Measurements from ENCODE around the gene ERGIC1.

Gene ERGIC1

GRCh38 chr5:172923539-172923938 is 89.5 kb downstream of the ERGIC1 start:
- no peak overlapping the region for H3K4me3 ChIP-seq
- no peak overlapping the region for H3K27ac ChIP-seq

- no peak overlapping the region for H3K27ac ChIP-seq
- no peak overlapping the region for H3K4me3 ChIP-seq
Observed at GRCh38 chr5:172925336-172925948, 91.4 kb downstream of the ERGIC1 start.

DNA sequence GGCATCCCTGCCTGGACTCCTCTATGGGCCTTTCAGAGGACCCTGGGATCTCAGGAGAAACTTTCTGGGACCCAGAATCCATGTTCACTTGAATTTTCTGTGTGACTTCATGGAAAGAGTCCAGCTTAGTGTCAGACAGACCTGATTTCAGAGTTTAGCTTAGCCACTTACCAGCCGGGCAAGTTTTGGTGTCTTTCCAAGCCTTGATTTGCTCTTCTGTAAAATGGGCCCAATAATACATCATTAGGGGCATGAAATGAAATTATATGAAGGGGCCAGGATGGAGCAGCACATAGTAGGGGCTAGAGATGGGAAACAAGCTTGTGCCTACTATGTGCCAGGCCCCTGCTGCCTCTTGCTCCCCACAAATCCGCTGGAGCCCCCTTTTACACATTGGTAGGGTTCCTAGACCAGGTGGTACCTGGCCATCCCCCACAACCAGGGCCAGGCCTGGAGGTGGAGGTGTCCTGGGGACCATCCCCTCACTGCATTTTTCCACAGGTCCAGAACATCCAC is 92.0 kb downstream of the ERGIC1 start:
- no peak overlapping the region for H3K27ac ChIP-seq

DNA sequence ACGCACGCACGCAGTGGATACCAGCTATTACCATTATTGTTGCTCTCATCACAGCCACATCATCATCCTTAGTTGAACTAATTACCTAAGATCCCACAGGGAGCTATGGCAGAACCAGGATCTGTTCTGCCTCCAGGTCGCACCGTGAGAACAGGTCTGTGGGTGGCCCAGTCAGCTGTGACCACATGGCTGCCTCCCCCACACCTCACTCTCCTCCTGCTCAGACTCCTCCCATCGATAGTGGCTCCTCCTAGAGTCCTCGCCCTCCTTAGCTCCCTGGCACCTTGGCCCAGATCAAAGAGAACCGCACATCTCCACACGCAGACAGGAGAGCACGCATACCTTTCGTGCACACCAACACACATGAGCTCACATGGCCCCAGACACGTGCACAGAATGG is 92.7 kb downstream of the ERGIC1 start:
- Histone ChIP-seq H3K27ac (no peak overlapping the region), H3K4me3 (no peak overlapping the region)

More for the DNA sequence above, 92.0 kb downstream of the ERGIC1 start:
- no peak overlapping the region for H3K4me3 ChIP-seq

DNA sequence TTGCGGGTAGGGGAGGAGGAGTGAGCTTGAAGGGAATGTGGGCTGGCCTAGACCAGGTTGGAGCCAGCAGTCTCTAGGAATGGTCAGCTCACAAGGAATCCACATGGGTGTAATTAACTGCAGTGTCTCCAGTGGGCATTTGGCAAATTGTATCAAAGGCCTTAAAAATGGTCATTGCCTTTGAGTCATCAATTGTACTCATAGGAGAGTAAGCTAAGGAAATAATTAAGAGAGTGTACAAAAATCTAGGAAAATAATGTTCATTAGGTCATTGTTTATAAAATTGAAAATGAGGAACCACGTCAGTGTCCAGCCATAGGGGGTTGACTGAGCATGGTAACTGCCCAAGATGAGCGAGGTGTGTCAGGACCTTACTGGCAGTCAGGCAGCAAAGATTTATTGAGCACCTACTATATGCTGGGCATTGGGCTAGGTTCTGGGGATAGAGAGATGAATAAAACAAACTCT is 95.4 kb downstream of the ERGIC1 start:
- no peak overlapping the region for H3K4me3 ChIP-seq
- H3K27ac ChIP-seq, result peak overlapping the region in 2 of 21 experiments; percentile 21 to 52

GRCh38 chr5:172931001-172931536 is 97.0 kb downstream of the ERGIC1 start:
- Histone ChIP-seq H3K4me3 (no peak overlapping the region), H3K27ac (peak overlapping the region in 11 of 21 experiments; percentile 17 to 74 (median 54))

DNA sequence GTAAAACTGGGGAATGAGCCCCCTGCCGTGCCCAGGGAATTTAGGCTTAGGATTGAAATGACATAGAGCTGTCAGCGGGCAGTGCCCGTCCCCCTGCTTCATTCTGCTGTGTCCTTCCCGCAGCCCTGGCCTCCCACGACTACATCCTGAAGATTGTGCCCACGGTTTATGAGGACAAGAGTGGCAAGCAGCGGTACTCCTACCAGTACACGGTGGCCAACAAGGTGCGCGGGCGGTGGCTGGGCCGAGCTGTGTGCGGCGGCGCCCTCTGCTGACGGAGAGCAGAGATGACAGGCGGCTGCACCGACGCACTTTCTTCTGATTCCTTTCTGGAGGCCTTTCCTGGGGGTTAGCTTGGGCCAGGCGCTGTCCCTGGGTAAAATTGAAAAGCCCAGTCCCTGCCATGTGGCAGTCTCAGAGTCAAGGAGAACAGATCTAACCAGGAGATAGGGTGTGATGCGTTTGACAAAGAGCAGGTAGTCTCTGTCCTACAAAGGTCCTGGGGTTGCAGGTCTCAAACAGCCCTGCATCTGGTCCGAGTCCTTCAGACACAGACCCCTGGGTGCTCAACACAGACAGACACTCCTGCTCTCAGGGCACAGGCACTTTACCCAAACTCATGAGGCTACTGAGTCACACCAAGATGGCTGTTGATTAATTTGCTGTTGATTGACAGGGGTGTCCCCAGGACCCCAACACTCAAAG is 98.4 kb downstream of the ERGIC1 start:
- Histone ChIP-seq H3K4me3 (no peak overlapping the region), H3K27ac (peak overlapping the region in 7 of 21 experiments; percentile 5 to 74 (median 58))

DNA sequence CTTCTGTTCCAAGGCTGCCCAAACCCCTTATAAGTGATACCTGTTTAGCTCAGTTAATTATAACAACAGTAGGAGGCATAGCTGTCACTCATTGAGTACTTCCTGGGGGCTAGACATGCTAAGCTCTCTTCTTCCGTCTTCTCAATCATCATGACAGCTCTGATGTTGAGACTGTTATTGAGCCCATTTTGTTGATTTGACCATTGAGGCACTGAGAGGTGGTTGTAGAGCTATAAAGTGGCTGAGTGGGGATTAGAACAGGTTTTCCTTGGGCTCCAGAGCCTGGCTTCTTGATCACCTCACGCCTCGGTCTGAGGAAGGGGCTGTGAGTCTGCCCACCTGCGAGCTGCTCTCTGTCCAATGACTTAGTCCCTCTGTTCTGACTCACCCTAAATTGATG is 99.2 kb downstream of the ERGIC1 start:
- Histone ChIP-seq H3K4me3 (no peak overlapping the region), H3K27ac (no peak overlapping the region)

GRCh38 chr5:172935096-172935495 is 101.0 kb downstream of the ERGIC1 start:
- no peak overlapping the region for H3K4me3 ChIP-seq

GRCh38 chr5:172936401-172936800 is 102.3 kb downstream of the ERGIC1 start:
- Histone ChIP-seq H3K4me3 (no peak overlapping the region), H3K27ac (no peak overlapping the region)

More at GRCh38 chr5:172935096-172935495, 101.0 kb downstream of the ERGIC1 start:
- no peak overlapping the region for H3K27ac ChIP-seq

DNA sequence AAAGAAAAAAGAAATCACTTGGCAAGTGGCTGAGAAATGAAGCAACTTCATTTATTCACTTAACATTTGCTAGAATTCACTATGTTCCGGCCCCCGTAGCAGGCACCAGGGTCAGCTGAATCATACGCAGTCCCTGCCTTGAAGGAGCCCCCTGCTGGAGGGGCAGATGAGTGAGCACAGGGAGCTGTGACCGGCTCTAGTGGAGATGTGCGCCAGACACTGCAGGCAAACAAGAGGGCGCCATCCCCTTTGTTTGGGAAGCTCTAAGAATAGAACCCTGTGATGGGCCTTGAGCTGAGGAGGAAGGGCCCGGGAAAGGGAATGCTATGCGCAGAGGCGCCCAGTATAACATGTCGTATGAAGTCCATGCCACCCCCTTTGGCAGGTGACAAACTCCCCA is 105.0 kb downstream of the ERGIC1 start:
- Histone ChIP-seq H3K4me3 (no peak overlapping the region), H3K27ac (no peak overlapping the region)

DNA sequence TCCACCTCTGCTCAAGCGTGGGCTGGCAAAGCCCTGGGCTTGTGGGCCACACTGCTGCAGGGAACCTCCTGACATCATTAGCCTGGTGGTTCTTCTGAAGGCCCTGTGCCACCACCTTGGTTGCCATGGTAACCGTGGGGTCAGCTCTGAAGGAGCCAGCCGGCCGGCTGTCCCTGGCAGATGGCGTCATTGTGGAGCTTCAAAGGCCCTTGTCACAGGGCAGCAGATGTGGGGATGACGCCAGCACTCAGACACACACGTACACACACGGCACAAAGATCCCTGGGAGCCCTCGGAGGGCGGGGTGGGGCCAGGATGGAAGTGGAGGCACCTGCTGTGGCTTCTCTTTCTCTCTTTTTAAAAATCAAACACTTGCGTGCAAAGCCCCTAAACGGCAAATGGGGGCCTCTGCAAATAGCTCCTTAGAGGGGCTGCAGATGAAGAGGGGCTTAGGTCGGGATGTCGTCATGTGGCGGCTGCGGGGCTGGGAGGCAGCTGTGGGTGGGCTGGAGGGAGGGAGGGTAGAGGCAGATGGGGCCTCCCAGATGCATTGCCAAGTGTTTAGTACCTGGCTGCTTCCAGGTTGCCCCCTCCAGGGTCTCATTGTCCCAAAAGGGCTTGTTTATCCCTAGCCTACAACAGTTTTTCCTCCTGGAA is 105.7 kb downstream of the ERGIC1 start:
- H3K27ac ChIP-seq, result no peak overlapping the region
- H3K4me3 ChIP-seq, result no peak overlapping the region

GRCh38 chr5:172940268-172941066 is 106.4 kb downstream of the ERGIC1 start:
- H3K27ac ChIP-seq, result no peak overlapping the region
- H3K4me3 ChIP-seq, result no peak overlapping the region

GRCh38 chr5:172941067-172941516 is 107.0 kb downstream of the ERGIC1 start:
- no peak overlapping the region for H3K27ac ChIP-seq
- H3K4me3 ChIP-seq, result no peak overlapping the region

DNA sequence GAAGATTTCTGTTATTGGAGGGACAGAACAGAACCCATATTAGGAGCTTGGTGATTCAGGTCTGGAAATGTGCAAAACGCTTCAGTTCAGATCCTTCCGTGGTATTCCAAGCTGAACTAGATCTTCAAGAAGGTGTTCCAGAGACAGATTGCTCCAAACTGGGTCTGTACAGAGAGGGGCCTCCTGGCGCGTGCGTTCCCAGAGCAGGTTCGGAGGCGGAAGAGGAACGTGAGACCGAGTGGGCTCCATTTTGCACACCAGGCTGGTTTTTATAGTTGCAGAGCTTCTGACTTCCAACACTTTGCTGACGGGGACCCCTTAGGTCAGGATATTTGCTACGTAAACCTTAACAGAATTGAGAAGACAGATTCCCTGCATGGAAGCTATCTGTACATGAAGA is 108.5 kb downstream of the ERGIC1 start:
- Histone ChIP-seq H3K4me3 (no peak overlapping the region), H3K27ac (no peak overlapping the region)

- Histone ChIP-seq H3K27ac (peak overlapping the region in 7 of 21 experiments; percentile 1 to 59 (median 38)), H3K4me3 (no peak overlapping the region)
Observed at GRCh38 chr5:172943283-172943841, 109.3 kb downstream of the ERGIC1 start.

DNA sequence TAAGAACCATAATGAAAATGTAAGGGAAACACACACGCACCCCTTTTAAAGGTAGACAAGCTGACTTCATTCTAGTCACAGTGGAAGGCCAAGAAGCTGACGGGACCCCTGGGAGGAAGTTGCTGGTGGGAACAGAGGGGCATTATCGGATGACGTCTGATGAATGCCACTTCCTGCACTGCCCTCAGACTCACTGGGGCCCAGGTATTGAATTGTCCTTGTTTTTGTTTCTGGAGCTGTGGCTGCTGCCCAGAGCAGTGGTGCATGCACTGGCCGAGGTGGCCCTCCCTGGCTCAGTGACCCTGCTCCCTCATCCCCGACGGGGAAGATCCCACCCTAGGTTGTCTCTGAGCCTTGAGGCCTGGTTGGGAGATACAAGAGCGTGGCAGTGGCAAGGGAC is 109.9 kb downstream of the ERGIC1 start:
- Histone ChIP-seq H3K27ac (peak overlapping the region in 2 of 21 experiments; percentile 1 to 44), H3K4me3 (no peak overlapping the region)

GRCh38 chr5:172944741-172945140 is 110.7 kb downstream of the ERGIC1 start:
- Histone ChIP-seq H3K27ac (peak overlapping the region in 1 of 21 experiments; percentile 8), H3K4me3 (no peak overlapping the region)

DNA sequence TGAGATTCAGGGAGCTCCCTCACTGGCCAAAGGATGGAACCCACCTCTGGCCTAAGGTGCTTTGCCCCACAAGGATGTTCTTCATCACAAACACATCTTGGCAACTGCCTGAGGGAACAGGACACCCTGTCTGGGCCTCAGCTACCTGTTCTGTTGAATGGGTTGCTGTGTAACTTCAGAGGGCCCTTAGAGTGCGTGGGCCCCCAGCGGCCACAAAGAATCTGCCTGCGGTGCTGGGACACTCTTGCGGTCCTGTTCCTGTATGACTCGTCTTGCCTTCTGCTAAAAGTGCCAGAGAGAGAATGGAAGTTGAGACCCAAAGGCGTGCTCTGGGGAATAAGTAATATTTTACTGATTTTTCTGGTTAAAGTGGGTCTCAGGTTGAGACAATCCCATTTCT is 111.1 kb downstream of the ERGIC1 start:
- no peak overlapping the region for H3K4me3 ChIP-seq
- H3K27ac ChIP-seq, result peak overlapping the region in 1 of 21 experiments; percentile 8

All from skin epidermis (tissue), 12 donors.